ENCODE data around the gene CDK15. TPM values are rescaled to one million over a fixed set of nuclear protein-coding genes. Genes with fewer than 3 reads are reported as not detected.

Gene CDK15
- total and polyA plus RNA-seq, 9 of the 15 experiments (the other 6 are each of a cell fraction or from before 2014, with no cell fraction given) = not detected

DNA sequence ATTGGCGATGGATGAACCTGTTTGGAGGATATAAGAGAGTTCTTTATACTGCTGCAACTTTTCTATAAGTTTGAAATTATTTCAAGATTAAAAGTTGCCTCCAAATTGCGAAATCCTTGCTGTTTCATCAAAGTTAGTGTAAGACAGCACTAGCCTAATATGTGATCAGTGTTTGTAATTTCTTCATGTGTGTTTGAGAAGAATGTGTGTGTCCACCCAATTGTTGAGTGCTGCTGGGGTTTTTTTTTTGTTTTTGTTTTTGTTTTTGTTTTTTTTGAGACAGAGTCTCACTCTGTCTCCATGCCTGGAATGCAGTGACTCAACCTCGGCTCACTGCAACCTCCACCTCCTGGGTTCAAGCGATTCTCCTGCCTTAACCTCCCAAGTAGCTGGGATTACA, 33.4 kb downstream of the CDK15 start:
- Histone ChIP-seq H3K9ac (ENCODE audit: insufficient read depth in 1 of 2, low read depth in 2 of 2, low read length in 2 of 2) (no peak overlapping the region), H3K27ac (ENCODE audit: extremely low read depth, low read depth, low read length) (no peak overlapping the region), H3K36me3 (ENCODE audit: control insufficient read depth, insufficient read depth, low read length) (no peaks in the 10 kb centered on the region), H3K79me2 (ENCODE audit: control insufficient read depth, insufficient read depth, low read length) (no peaks in the 10 kb centered on the region), H3K4me3 (no peak overlapping the region), H4K20me1 (replicated peaks; ENCODE audit: control insufficient read depth, insufficient read depth, low read length) (no peaks in the 10 kb centered on the region), H3K9me1 (ENCODE audit: control insufficient read depth, insufficient read depth, low read length) (no peaks in the 10 kb centered on the region), H3K9me3 (replicated peaks; ENCODE audit: control insufficient read depth, insufficient read depth, low read depth, low read length) (no peaks in the 10 kb centered on the region), H3K27me3 (ENCODE audit: control insufficient read depth in 2 of 2, insufficient read depth in 2 of 2, low read length in 2 of 2) (no peaks in the 10 kb centered on the region; a peak in 1 of 5 replicates), H2AFZ (ENCODE audit: low read depth, low read length) (no peak overlapping the region), H3K4me1 (replicated peaks in 1 of 2; ENCODE audit: control insufficient read depth in 2 of 2, insufficient read depth in 2 of 2, low read length in 2 of 2) (no peaks in the 10 kb centered on the region), H3K4me2 (ENCODE audit: insufficient read depth, low read length) (no peak overlapping the region)
- no TSS peak for BruUV-seq (replicated peaks)
- no peak for TF ChIP-seq POLR3G (IDR thresholded peaks at IDR 0.05; ENCODE audit: extremely low read depth, insufficient read length, insufficient replicate concordance)
- peak; percentile 52; the same call in 1 of the 2 replicates for TF ChIP-seq CEBPB (tag; IDR thresholded peaks at IDR 0.05)
- TF ChIP-seq CEBPG (CRISPR knock-in tag; IDR thresholded peaks at IDR 0.05) = no peak
- TF ChIP-seq CEBPG (tag; conservative IDR thresholded peaks at IDR 0.05 in 1 of 2, IDR thresholded peaks at IDR 0.05 in 1 of 2) = peak in 1 of 2 experiments; percentile 31; a peak in 1 of 4 replicates
- no peak for FAIRE-seq
- intact Hi-C loops (cut with micrococcal nuclease) (no loop called here), in situ Hi-C loops (cut with MboI) (no loop called here)
- WGBS (ENCODE audit: insufficient coverage, low coverage, missing lambda C conversion rate) = 4% methylated on average over 4 of the region's 4 CpGs
- no peak for ATAC-seq
- CTCF ChIA-PET (ENCODE audit: low intra/inter-chr PET ratio) = no interaction called here
- POLR2A ChIA-PET = no interaction called here
- DNase-seq (ENCODE audit: extremely low read depth in 1 of 4, low spot score in 3 of 4) = no peak

GRCh38 chr2:201840726-201841125, 34.4 kb downstream of the CDK15 start:
- Histone ChIP-seq H3K9me3 (replicated peaks; ENCODE audit: control insufficient read depth, insufficient read depth, low read depth, low read length) (no peaks in the 10 kb centered on the region), H3K4me2 (ENCODE audit: insufficient read depth, low read length) (no peak overlapping the region), H3K9me1 (ENCODE audit: control insufficient read depth, insufficient read depth, low read length) (no peaks in the 10 kb centered on the region), H3K27me3 (ENCODE audit: control insufficient read depth in 2 of 2, insufficient read depth in 2 of 2, low read length in 2 of 2) (no peaks in the 10 kb centered on the region; a peak in 1 of 5 replicates), H3K36me3 (ENCODE audit: control insufficient read depth, insufficient read depth, low read length) (no peaks in the 10 kb centered on the region), H4K20me1 (replicated peaks; ENCODE audit: control insufficient read depth, insufficient read depth, low read length) (no peaks in the 10 kb centered on the region), H3K9ac (ENCODE audit: insufficient read depth in 1 of 2, low read depth in 2 of 2, low read length in 2 of 2) (no peak overlapping the region), H3K27ac (ENCODE audit: extremely low read depth, low read depth, low read length) (no peak overlapping the region), H2AFZ (ENCODE audit: low read depth, low read length) (no peak overlapping the region), H3K79me2 (ENCODE audit: control insufficient read depth, insufficient read depth, low read length) (no peaks in the 10 kb centered on the region), H3K4me3 (no peak overlapping the region), H3K4me1 (replicated peaks in 1 of 2; ENCODE audit: control insufficient read depth in 2 of 2, insufficient read depth in 2 of 2, low read length in 2 of 2) (no peaks in the 10 kb centered on the region)
- no peak for TF ChIP-seq SNAPC5 (CRISPR knock-in tag; IDR thresholded peaks at IDR 0.05)
- DNase-seq (ENCODE audit: extremely low read depth in 1 of 4, low spot score in 3 of 4) (no peak), FAIRE-seq (no peak), ATAC-seq (no peak)
- ChIA-PET POLR2A (no interaction called here), CTCF (ENCODE audit: low intra/inter-chr PET ratio) (no interaction called here)
- intact Hi-C loops (cut with micrococcal nuclease) = no loop called here
- in situ Hi-C loops (cut with MboI) = no loop called here
- WGBS (ENCODE audit: insufficient coverage, low coverage, missing lambda C conversion rate) = 8% methylated on average over 1 of the region's 1 CpG
- no TSS peak for BruUV-seq (replicated peaks)

All from K562 (cell line).